HepG2 (cell line): Measurements from ENCODE around the gene PDZD7. TPM values are rescaled to one million over a fixed set of nuclear protein-coding genes. Genes with fewer than 3 reads are reported as not detected.

Source experiments
- AKNA ChIP-seq: sonication (generic); formaldehyde crosslinking; IDR thresholded peaks from 2 replicates; pipeline ENCODE4 v1.4.0; 2020; ENCODE audit warnings: missing genetic modification reagents, borderline replicate concordance
- ATF7-NPFF ChIP-seq: sonication (generic); formaldehyde crosslinking; IDR thresholded peaks from 2 replicates; pipeline ENCODE4 v1.8.1; 2023; ENCODE audit warnings: mild to moderate bottlenecking, low read depth, missing genetic modification reagents, moderate library complexity
- ERF ChIP-seq: IDR thresholded peaks from 2 replicates; pipeline ENCODE4 v1.6.1; 2018; ENCODE audit warnings: missing biosample characterization, missing genetic modification reagents
- GATAD1 ChIP-seq: IDR thresholded peaks from 2 replicates; pipeline ENCODE4 v1.6.1; 2016; ENCODE audit warnings: missing genetic modification reagents, missing compliant biosample characterization
- HOXD1 ChIP-seq: sonication (generic); formaldehyde crosslinking; IDR thresholded peaks from 2 replicates; pipeline ENCODE4 v1.5.0; 2020; ENCODE audit warnings: missing genetic modification reagents
- IKZF1 ChIP-seq: fragments of 450-650 bp; IDR thresholded peaks from 2 replicates; pipeline ENCODE4 v1.7.1; 2016
- KAT8 ChIP-seq: IDR thresholded peaks from 2 replicates; pipeline ENCODE4 v1.6.1; 2016; ENCODE audit warnings: missing genetic modification reagents, missing compliant biosample characterization
- MED1 ChIP-seq: sonication (generic); formaldehyde crosslinking; IDR thresholded peaks from 2 replicates; pipeline ENCODE4 v1.4.0; 2020; ENCODE audit warnings: missing genetic modification reagents
- MXD1 ChIP-seq: sonication (generic); formaldehyde crosslinking; IDR thresholded peaks from 2 replicates; pipeline ENCODE4 v1.4.0; 2020; ENCODE audit warnings: mild to moderate bottlenecking, missing genetic modification reagents
- MXD4 ChIP-seq: IDR thresholded peaks from 2 replicates; pipeline ENCODE4 v1.6.1; 2016; ENCODE audit warnings: mild to moderate bottlenecking, missing biosample characterization, missing genetic modification reagents
- PATZ1 ChIP-seq: sonication (generic); formaldehyde crosslinking; IDR thresholded peaks from 2 replicates; pipeline ENCODE4 v1.4.0; 2020; ENCODE audit warnings: missing genetic modification reagents
- RELA ChIP-seq: sonication (generic); formaldehyde crosslinking; IDR thresholded peaks from 2 replicates; pipeline ENCODE4 v1.4.0; 2020; ENCODE audit warnings: missing genetic modification reagents
- SPEN ChIP-seq: sonication (generic); formaldehyde crosslinking; IDR thresholded peaks from 2 replicates; pipeline ENCODE4 v1.5.1; 2020; ENCODE audit warnings: low read depth, mild to moderate bottlenecking, missing genetic modification reagents
- TEAD3 ChIP-seq: optimal IDR thresholded peaks from 2 replicates; pipeline ENCODE3; 2016; ENCODE audit warnings: borderline replicate concordance
- ZBTB38 ChIP-seq: sonication (generic); formaldehyde crosslinking; IDR thresholded peaks from 2 replicates; pipeline ENCODE4 v1.5.1; 2020; ENCODE audit warnings: mild to moderate bottlenecking, missing genetic modification reagents
- ZMAT3 ChIP-seq: sonication (generic); formaldehyde crosslinking; conservative IDR thresholded peaks from 2 replicates; pipeline ENCODE4 v1.7.0; 2021; ENCODE audit warnings: missing genetic modification reagents
- ZNF124 ChIP-seq: sonication (generic); formaldehyde crosslinking; IDR thresholded peaks from 2 replicates; pipeline ENCODE4 v1.4.0; 2020; ENCODE audit warnings: missing genetic modification reagents
- ZNF263 ChIP-seq: sonication (generic); formaldehyde crosslinking; IDR thresholded peaks from 2 replicates; pipeline ENCODE4 v1.4.0; 2020; ENCODE audit warnings: missing genetic modification reagents
- ZNF652 ChIP-seq: IDR thresholded peaks from 2 replicates; pipeline ENCODE4 v1.6.1; 2016; ENCODE audit warnings: low read depth, borderline replicate concordance
- ZNF761 ChIP-seq: sonication (generic); formaldehyde crosslinking; conservative IDR thresholded peaks from 2 replicates; pipeline ENCODE4 v1.4.0; 2020; ENCODE audit warnings: mild to moderate bottlenecking, missing genetic modification reagents
- ZNF790 ChIP-seq: sonication (generic); formaldehyde crosslinking; IDR thresholded peaks from 2 replicates; pipeline ENCODE4 v1.8.0; 2022; ENCODE audit warnings: missing genetic modification reagents, mild to moderate bottlenecking, borderline replicate concordance
- polyA plus RNA-seq, 8 experiments: library from polyadenylated mRNA; depleted of rRNA in 3 of 8; stranded (reverse) in 7 of 8; unstranded in 1 of 8; fragments of >200 nt; fragmentation: Illumina TruSeq in 4 of 8; extraction: Trizol in 4 of 8; gene quantifications; 2 replicates each; pipeline versions ENCODE4 v1.2.1 to v1.2.3, GENCODE V29; 2011 to 2016; ENCODE audit warnings: low read depth in 4 of 8, missing spikeins in 1 of 8, mixed read lengths in 1 of 8; ENCODE audit not compliant: insufficient read depth in 1 of 8
- total RNA-seq, 5 experiments: library from RNA; depleted of rRNA; stranded (reverse); fragments of >200 nt; fragmentation: Illumina TruSeq; extraction: Trizol; gene quantifications; 2 replicates each; pipeline ENCODE4 v1.2.3, GENCODE V29; 2016; ENCODE audit warnings: low read depth in 1 of 5

PDZD7 gene
- total and polyA plus RNA-seq, 2 of the 13 experiments (the other 11 are each of a cell fraction or from before 2014, with no cell fraction given) = 0.58 to 0.73 TPM

GRCh38 chr10:101018600-101019439 lies 12.1 kb downstream of the PDZD7 start (continued):
- 0 out of 2 replicates have a peak, but pooled peaks have one; percentile 80 for TF ChIP-seq ZNF124 (CRISPR knock-in tag)
- TF ChIP-seq ZMAT3 (CRISPR knock-in tag) = peak; percentile 45; the same call in 1 of the 2 replicates
- TF ChIP-seq RELA = 0 out of 2 replicates have a peak, but pooled peaks have one; percentile 42
- TF ChIP-seq MXD4 (CRISPR knock-in tag) = peak; percentile 74; the same call in 1 of the 2 replicates
- TF ChIP-seq MXD1 (CRISPR knock-in tag) = peak; percentile 80
- TF ChIP-seq IKZF1 = no peak
- TF ChIP-seq ERF (CRISPR knock-in tag) = peak; percentile 77
- TF ChIP-seq SPEN (CRISPR knock-in tag) = peak; percentile 55
- TF ChIP-seq ZNF652 (CRISPR knock-in tag) = no peak
- TF ChIP-seq ATF7-NPFF (CRISPR knock-in tag) = peak; percentile 82; the same call in 1 of the 2 replicates
- 0 out of 2 replicates have a peak, but pooled peaks have one; percentile 76 for TF ChIP-seq ZNF790 (CRISPR knock-in tag)
- TF ChIP-seq ZNF761 (CRISPR knock-in tag) = no peak
- TF ChIP-seq ZBTB38 (CRISPR knock-in tag) = 0 out of 2 replicates have a peak, but pooled peaks have one; percentile 50
- TF ChIP-seq AKNA (CRISPR knock-in tag) = no peak
- TF ChIP-seq HOXD1 (CRISPR knock-in tag) = no peak
- TF ChIP-seq MED1 (CRISPR knock-in tag) = 0 out of 2 replicates have a peak, but pooled peaks have one; percentile 19
- peak; percentile 50 for TF ChIP-seq TEAD3
- peak; percentile 62; the same call in 1 of the 2 replicates for TF ChIP-seq GATAD1 (CRISPR knock-in tag)
- TF ChIP-seq PATZ1 (CRISPR knock-in tag) = peak; percentile 75
- TF ChIP-seq ZNF263 (CRISPR knock-in tag) = peak; percentile 56; the same call in 1 of the 2 replicates
- peak; percentile 53; the same call in 1 of the 2 replicates for TF ChIP-seq KAT8
